ENCODE data around the gene TSHZ3.

The TSHZ3 gene

GRCh38 chr19:31261019-31261602 lies 88.1 kb downstream of the TSHZ3 start:
- TF ChIP-seq, protein P1, sequence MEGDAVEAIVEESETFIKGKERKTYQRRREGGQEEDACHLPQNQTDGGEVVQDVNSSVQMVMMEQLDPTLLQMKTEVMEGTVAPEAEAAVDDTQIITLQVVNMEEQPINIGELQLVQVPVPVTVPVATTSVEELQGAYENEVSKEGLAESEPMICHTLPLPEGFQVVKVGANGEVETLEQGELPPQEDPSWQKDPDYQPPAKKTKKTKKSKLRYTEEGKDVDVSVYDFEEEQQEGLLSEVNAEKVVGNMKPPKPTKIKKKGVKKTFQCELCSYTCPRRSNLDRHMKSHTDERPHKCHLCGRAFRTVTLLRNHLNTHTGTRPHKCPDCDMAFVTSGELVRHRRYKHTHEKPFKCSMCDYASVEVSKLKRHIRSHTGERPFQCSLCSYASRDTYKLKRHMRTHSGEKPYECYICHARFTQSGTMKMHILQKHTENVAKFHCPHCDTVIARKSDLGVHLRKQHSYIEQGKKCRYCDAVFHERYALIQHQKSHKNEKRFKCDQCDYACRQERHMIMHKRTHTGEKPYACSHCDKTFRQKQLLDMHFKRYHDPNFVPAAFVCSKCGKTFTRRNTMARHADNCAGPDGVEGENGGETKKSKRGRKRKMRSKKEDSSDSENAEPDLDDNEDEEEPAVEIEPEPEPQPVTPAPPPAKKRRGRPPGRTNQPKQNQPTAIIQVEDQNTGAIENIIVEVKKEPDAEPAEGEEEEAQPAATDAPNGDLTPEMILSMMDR (IDR thresholded peaks at IDR 0.05): no peak
- Histone ChIP-seq H3K9ac (no peak overlapping the region), H3K79me2 (no peaks in the 10 kb centered on the region), H3K4me3 (ENCODE audit: low read depth, low read length) (no peak overlapping the region), H3K27ac (no peak overlapping the region), H3K4me1 (no peaks in the 10 kb centered on the region), H3K36me3 (ENCODE audit: control insufficient read depth, insufficient read depth, low read length) (no peaks in the 10 kb centered on the region), H3K4me2 (ENCODE audit: low read length) (no peak overlapping the region), H3K9me3 (ENCODE audit: control insufficient read depth, low read length) (no peaks in the 10 kb centered on the region), H3K27me3 (ENCODE audit: control insufficient read depth, insufficient read depth, low read length) (no peaks in the 10 kb centered on the region), H2AFZ (no peak overlapping the region)

DNA sequence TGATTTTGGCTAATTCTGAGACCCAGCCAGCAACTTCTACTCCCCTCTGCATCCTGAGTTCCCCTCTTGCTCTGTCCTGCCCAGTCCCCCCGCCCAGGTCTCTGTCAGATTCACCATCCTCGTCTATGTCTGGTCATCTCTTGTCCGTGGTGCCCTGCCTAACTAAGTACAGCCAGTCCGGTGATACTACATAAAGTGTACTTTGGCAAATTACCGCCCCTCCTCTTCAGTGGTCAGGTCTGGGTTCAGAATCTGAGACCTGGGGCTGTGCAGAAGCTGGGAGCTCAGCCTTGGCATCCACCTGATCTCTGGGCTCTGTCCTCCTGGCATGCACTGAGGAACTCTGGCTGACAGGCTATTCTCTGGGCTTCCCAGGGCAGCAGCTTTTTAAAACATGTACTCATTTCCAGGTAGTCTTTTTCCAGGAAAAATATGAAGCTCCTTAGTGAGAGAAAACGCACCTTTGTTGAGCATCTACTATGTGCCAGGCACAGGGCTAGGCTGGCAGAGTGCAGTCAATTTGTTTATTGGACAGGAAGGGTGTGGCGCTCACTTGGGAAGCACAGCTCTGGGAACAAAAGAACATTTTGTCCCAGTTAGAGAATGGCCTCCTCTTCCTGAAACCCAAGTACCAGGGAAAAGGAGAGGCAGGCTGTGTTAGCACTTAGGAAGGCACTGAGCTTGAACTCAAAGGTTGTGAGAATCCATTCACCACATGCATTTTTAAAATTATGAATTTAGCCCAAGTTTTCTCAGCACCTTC lies 88.9 kb downstream of the TSHZ3 start:
- no peaks in the 10 kb centered on the region for H3K4me1 ChIP-seq
- H3K27me3 ChIP-seq (ENCODE audit: control insufficient read depth, insufficient read depth, low read length): no peaks in the 10 kb centered on the region
- H2AFZ ChIP-seq: no peak overlapping the region
- H3K79me2 ChIP-seq: no peaks in the 10 kb centered on the region
- H3K9me3 ChIP-seq (ENCODE audit: control insufficient read depth, low read length): no peaks in the 10 kb centered on the region
- no peak overlapping the region for H3K4me2 ChIP-seq (ENCODE audit: low read length)
- H3K27ac ChIP-seq: no peak overlapping the region
- no peaks in the 10 kb centered on the region for H3K36me3 ChIP-seq (ENCODE audit: control insufficient read depth, insufficient read depth, low read length)
- H3K4me3 ChIP-seq (ENCODE audit: low read depth, low read length): no peak overlapping the region
- H3K9ac ChIP-seq: no peak overlapping the region
- TF ChIP-seq, protein P1 (IDR thresholded peaks at IDR 0.05): no peak

DNA sequence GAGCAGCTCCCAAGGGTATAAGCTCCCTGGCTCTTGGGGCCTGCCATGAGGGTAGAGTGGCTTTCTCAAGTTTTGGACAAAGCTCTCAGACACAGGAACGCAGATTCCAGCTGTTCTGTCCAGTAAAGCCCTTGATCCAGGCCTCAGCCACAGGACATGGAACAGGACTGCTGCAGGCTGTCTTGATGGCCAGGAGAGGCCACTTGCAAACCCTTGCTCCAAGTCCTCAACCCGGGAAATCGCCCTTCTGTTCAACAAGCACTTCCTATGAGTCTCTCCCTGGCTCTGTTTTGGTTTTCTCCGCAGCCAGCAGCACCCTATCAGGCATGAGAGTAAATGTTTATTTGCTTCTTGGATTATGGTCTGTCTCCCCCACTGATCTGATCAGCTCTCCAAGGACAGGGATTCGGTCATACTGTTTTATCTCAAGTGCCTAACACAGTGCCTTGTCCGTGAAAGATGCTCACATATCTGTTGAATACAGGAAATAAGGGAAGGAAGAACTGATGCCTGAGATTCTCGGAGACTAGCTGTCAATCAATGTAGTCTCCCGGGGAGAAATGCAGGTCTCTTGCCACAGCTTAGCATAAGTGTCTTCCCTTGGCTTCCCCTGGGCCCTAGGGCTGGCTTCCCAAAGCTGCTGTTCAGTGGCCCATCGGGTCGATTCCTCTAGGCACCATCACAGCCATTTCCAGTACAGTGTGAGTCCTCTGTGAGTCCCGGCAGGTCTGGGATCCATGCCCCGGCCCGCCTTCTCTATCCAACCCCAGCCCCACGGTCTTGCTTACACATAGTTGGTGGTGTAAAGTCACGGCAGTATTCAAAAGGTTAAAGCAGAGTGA lies 90.8 kb downstream of the TSHZ3 start:
- H2AFZ ChIP-seq: no peak overlapping the region
- no peaks in the 10 kb centered on the region for H3K79me2 ChIP-seq
- H3K4me2 ChIP-seq (ENCODE audit: low read length): no peak overlapping the region
- no peaks in the 10 kb centered on the region for H3K9me3 ChIP-seq (ENCODE audit: control insufficient read depth, low read length)
- no peaks in the 10 kb centered on the region for H3K36me3 ChIP-seq (ENCODE audit: control insufficient read depth, insufficient read depth, low read length)
- no peak overlapping the region for H3K4me3 ChIP-seq (ENCODE audit: low read depth, low read length)
- no peak overlapping the region for H3K9ac ChIP-seq
- no peaks in the 10 kb centered on the region for H3K4me1 ChIP-seq
- H3K27me3 ChIP-seq (ENCODE audit: control insufficient read depth, insufficient read depth, low read length): no peaks in the 10 kb centered on the region
- TF ChIP-seq, protein P1 (IDR thresholded peaks at IDR 0.05): no peak
- H3K27ac ChIP-seq: no peak overlapping the region

DNA sequence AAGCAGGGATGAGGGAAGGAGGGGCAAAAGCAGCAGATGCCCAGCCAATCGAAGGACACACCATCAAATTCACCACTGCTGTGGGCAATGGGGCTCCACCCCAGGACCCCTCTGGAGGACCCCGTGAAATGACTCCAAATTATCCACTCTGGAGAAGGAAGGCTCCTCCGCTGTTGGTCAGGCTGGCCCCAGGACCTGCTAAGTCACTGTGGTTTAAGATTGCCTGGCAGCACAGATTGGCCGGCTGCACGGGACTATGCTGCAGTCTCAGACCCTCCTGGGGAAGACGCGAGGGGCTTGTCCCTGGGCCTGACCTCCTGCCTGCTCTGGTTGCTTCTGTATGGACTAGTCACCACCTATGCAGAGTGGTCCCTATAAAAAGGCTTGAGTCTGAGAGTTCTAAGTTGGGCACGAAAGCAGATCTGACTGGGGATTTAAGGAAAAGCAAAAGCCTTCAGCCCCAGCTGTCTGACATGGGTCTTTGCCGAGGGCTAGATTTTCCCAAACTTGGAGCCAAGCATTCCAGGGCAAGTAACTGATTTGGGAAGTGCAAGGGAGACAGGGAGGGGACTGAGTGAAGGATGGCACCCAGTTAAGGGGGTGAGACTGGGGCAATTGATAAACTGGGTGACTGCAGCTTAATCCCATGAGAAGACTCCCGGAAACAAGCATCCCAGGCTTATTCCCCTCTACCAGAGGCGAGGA lies 91.7 kb downstream of the TSHZ3 start:
- no peak overlapping the region for H3K9ac ChIP-seq
- no peaks in the 10 kb centered on the region for H3K79me2 ChIP-seq
- no peak overlapping the region for H3K27ac ChIP-seq
- no peak overlapping the region for H2AFZ ChIP-seq
- no peaks in the 10 kb centered on the region for H3K36me3 ChIP-seq (ENCODE audit: control insufficient read depth, insufficient read depth, low read length)
- no peaks in the 10 kb centered on the region for H3K4me1 ChIP-seq
- no peaks in the 10 kb centered on the region for H3K9me3 ChIP-seq (ENCODE audit: control insufficient read depth, low read length)
- H3K27me3 ChIP-seq (ENCODE audit: control insufficient read depth, insufficient read depth, low read length): no peaks in the 10 kb centered on the region
- no peak overlapping the region for H3K4me2 ChIP-seq (ENCODE audit: low read length)
- H3K4me3 ChIP-seq (ENCODE audit: low read depth, low read length): no peak overlapping the region
- TF ChIP-seq, protein P1 (IDR thresholded peaks at IDR 0.05): no peak
